ENCODE data around the gene C2orf68.

Gene C2orf68

GRCh38 chr2:85583667-85584353, 28.1 kb downstream of the C2orf68 start:
- no peak for DNase-seq (ENCODE audit: low spot score)
- TF ChIP-seq CTCF (IDR thresholded peaks at IDR 0.05; ENCODE audit: extremely low read depth, missing control alignments), result no peak

- TF ChIP-seq CTCF (IDR thresholded peaks at IDR 0.05; ENCODE audit: extremely low read depth, missing control alignments), result no peak
- no peak for DNase-seq (ENCODE audit: low spot score)
Measured at GRCh38 chr2:85582492-85582891, 29.4 kb downstream of the C2orf68 start.

GRCh38 chr2:85580206-85580605, 31.7 kb downstream of the C2orf68 start:
- TF ChIP-seq CTCF (IDR thresholded peaks at IDR 0.05; ENCODE audit: extremely low read depth, missing control alignments), result no peak
- DNase-seq (ENCODE audit: low spot score), result no peak

GRCh38 chr2:85579266-85579935, 32.5 kb downstream of the C2orf68 start:
- DNase-seq (ENCODE audit: low spot score), result no peak
- TF ChIP-seq CTCF (IDR thresholded peaks at IDR 0.05; ENCODE audit: extremely low read depth, missing control alignments), result no peak

GRCh38 chr2:85578243-85579180, 33.4 kb downstream of the C2orf68 start:
- peak; percentile 58 for DNase-seq (ENCODE audit: low spot score)
- TF ChIP-seq CTCF (IDR thresholded peaks at IDR 0.05; ENCODE audit: extremely low read depth, missing control alignments), result no peak

- no peak for TF ChIP-seq CTCF (IDR thresholded peaks at IDR 0.05; ENCODE audit: extremely low read depth, missing control alignments)
- DNase-seq (ENCODE audit: low spot score), result peak; percentile 75
Measured at GRCh38 chr2:85577386-85578242, 34.3 kb downstream of the C2orf68 start, which contains the start of gene VAMP8. Gene VAMP8 (plus strand): TSS chr2:85577586. CDS start chr2:85577647, 61 bp downstream.

Data from GM20000 (cell line).